ENCODE measurements around the gene MCAM. TPM values are rescaled to one million over a fixed set of nuclear protein-coding genes. Genes with fewer than 3 reads are reported as not detected.

The MCAM gene
- total RNA-seq, 1 donor from 2014 or later, result 65.5 TPM

GRCh38 chr11:119262668-119263351 is 54.1 kb downstream of the MCAM start:
- DNase-seq, result no peak

DNA sequence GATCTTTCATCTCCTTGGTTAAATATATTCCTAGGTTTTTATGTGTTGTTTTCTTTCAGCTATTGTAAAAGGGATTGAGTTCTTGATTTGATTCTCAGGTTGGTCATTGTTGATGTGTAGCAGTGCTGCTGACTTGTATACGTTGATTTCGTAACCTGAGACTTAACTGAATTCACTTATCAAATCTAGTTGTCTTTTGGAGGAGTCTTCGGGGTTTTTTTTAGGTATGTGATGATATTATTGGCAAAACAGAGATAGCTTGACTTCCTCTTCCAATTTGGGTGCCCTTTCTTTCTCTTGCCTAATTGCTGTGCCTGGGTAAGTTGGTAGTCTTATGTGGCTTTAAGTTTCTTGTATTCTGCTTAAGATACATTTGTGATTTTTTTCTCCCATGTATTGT is 57.9 kb downstream of the MCAM start:
- DNase-seq, result no peak

Small RNA genes lying within 50 kb of the gene (small RNA-seq; reads per million reads assigned to genes)
- not detected for gene RF01225 (ENCODE audit: low replicate concordance)
- not detected for gene RNU6-262P (ENCODE audit: low replicate concordance)

Other genes starting within 250 kb of the MCAM start
- gene VPS11, start 249.3 kb downstream of the MCAM start, total RNA-seq, result 25.4 TPM
- 10.5 TPM for gene HMBS, start 232.2 kb downstream of the MCAM start, total RNA-seq
- 10.4 TPM for gene DPAGT1, start 215.3 kb downstream of the MCAM start, total RNA-seq
- 4.5 TPM for gene C2CD2L, start 209.8 kb downstream of the MCAM start, total RNA-seq
- gene HINFP, start 195.6 kb downstream of the MCAM start, total RNA-seq, result 14.3 TPM
- gene ABCG4, start 168.1 kb downstream of the MCAM start, total RNA-seq, result 1.1 TPM
- gene NLRX1, start 148.4 kb downstream of the MCAM start, total RNA-seq, result 19.1 TPM
- 0.59 TPM for gene NHERF4, start 131.7 kb downstream of the MCAM start, total RNA-seq
- 10.9 TPM for gene CBL, start 110.8 kb downstream of the MCAM start, total RNA-seq
- gene RNF26, start 17.4 kb upstream of the MCAM start, total RNA-seq, result 5.0 TPM
- 14.4 TPM for gene C1QTNF5, start 23.8 kb upstream of the MCAM start, total RNA-seq
- gene MFRP, start 29.6 kb upstream of the MCAM start, total RNA-seq, result 0.10 TPM
- gene USP2, start 64.6 kb upstream of the MCAM start, total RNA-seq, result 7.0 TPM
- 25.1 TPM for gene THY1, start 106.0 kb upstream of the MCAM start, total RNA-seq